Prostate gland (tissue), 2 donors: Measurements from ENCODE around the gene SEPTIN1.

Source experiments
- POLR2AphosphoS5 ChIP-seq: sonication (generic); formaldehyde crosslinking; IDR thresholded peaks from one replicate; pipeline ENCODE4 v1.6.1; 2017; ENCODE audit warnings: antibody characterized with exemption
- TF ChIP-seq, protein P1 (sequence below), 4 experiments: fragments of 200-600 bp in 2 of 4; fragments of 450-650 bp in 2 of 4; sonication (generic) in 2 of 4; IDR thresholded peaks; 1 replicate in 3 of 4; 2 replicates in 1 of 4; pipeline ENCODE4 v1.5.1; 2016 to 2019; ENCODE audit warnings: antibody characterized with exemption in 4 of 4, mild to moderate bottlenecking in 2 of 4, moderate library complexity in 2 of 4

DNA sequence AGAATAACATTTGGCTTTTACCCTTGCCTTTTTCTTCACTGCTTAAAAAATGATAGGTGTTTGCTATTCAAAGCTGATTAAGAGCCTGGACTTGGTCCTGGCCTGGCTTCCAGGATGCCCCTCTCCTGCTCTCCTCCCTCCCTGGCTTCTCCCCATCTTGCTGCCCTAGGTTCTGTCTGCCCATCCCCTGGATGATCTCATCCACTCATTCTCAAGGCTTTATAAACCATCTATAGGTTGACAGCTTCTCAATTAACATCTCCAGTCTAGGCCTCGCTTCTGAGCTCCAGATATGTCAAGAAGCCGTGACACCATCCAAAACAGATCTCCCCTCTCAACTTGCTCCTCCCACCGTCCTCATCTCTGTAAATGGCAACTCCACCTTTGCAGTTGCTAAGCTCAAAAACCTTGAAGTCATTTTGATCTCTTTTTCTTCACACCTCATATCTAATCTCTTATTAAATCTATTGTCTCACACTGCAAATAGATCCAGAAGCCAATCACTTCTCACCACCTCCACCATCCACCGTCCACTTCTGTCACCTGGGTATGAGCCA is 33.8 kb upstream of the SEPTIN1 start:
- TF ChIP-seq, protein P1, sequence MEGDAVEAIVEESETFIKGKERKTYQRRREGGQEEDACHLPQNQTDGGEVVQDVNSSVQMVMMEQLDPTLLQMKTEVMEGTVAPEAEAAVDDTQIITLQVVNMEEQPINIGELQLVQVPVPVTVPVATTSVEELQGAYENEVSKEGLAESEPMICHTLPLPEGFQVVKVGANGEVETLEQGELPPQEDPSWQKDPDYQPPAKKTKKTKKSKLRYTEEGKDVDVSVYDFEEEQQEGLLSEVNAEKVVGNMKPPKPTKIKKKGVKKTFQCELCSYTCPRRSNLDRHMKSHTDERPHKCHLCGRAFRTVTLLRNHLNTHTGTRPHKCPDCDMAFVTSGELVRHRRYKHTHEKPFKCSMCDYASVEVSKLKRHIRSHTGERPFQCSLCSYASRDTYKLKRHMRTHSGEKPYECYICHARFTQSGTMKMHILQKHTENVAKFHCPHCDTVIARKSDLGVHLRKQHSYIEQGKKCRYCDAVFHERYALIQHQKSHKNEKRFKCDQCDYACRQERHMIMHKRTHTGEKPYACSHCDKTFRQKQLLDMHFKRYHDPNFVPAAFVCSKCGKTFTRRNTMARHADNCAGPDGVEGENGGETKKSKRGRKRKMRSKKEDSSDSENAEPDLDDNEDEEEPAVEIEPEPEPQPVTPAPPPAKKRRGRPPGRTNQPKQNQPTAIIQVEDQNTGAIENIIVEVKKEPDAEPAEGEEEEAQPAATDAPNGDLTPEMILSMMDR (IDR thresholded peaks at IDR 0.05) = no peak
- no peak for TF ChIP-seq POLR2AphosphoS5
